GM23338 (cell line): ENCODE data around the gene FCHSD2. TPM values are rescaled to one million over a fixed set of nuclear protein-coding genes. Genes with fewer than 3 reads are reported as not detected.

ENCODE experiments used
- ATAC-seq: fragments of 200-7000 bp; cut with Tn5 transposase; 3 replicates; pipeline ENCODE4 v1.9.1; 2020
- DNase-seq: peaks from one replicate; pipeline ENCODE4 v3.0.0-alpha.2; 2015; ENCODE audit warnings: low spot score
- H2AFZ ChIP-seq: fragments of 200-600 bp; sonication (generic); 2 replicates; pipeline ENCODE4 v1.8.0; 2016; ENCODE audit warnings: antibody characterized with exemption, mild to moderate bottlenecking, moderate library complexity
- H3F3A ChIP-seq: fragments of 200-600 bp; sonication (generic); replicated peaks from 2 replicates; pipeline ENCODE4 v1.8.0; 2017; ENCODE audit warnings: antibody characterized with exemption, mixed run types, low read depth
- H3K27ac ChIP-seq: fragments of 200-600 bp; sonication (generic); 2 replicates; pipeline ENCODE4 v1.6.1; 2016; ENCODE audit warnings: low read depth
- H3K27me3 ChIP-seq: fragments of 200-600 bp; sonication (generic); 2 replicates; pipeline ENCODE4 v1.8.0; 2016; ENCODE audit warnings: mild to moderate bottlenecking, mixed run types, moderate library complexity; ENCODE audit not compliant: insufficient read depth
- H3K36me3 ChIP-seq: fragments of 200-600 bp; sonication (generic); 2 replicates; pipeline ENCODE4 v1.8.0; 2016; ENCODE audit warnings: mild to moderate bottlenecking; ENCODE audit not compliant: insufficient read depth
- H3K4me1 ChIP-seq: fragments of 200-600 bp; sonication (generic); 2 replicates; pipeline ENCODE4 v1.8.0; 2016; ENCODE audit warnings: mild to moderate bottlenecking, moderate library complexity; ENCODE audit not compliant: insufficient read depth
- H3K4me2 ChIP-seq: fragments of 200-600 bp; sonication (generic); 2 replicates; pipeline ENCODE4 v1.7.1; 2017; ENCODE audit warnings: mixed run types
- H3K4me3 ChIP-seq: fragments of 200-600 bp; sonication (generic); 2 replicates; pipeline ENCODE4 v1.6.1; 2016; ENCODE audit warnings: mixed run types
- H3K79me2 ChIP-seq: fragments of 200-600 bp; sonication (generic); replicated peaks from 2 replicates; pipeline ENCODE4 v1.8.0; 2017; ENCODE audit warnings: mild to moderate bottlenecking; ENCODE audit not compliant: insufficient read depth
- H3K9me2 ChIP-seq: fragments of 200-600 bp; sonication (generic); 2 replicates; pipeline ENCODE4 v1.8.0; 2017; ENCODE audit not compliant: insufficient read depth
- H4K20me1 ChIP-seq: fragments of 200-600 bp; sonication (generic); replicated peaks from 2 replicates; pipeline ENCODE4 v1.8.0; 2017; ENCODE audit warnings: mild to moderate bottlenecking; ENCODE audit not compliant: insufficient read depth
- H3K27ac Mint-ChIP-seq: 2 replicates; pipeline ENCODE4 v1.8.0; 2020; ENCODE audit warnings: inconsistent platforms, mild to moderate bottlenecking, moderate library complexity, mixed read lengths
- H3K27me3 Mint-ChIP-seq: 3 replicates; pipeline ENCODE4 v1.8.0; 2022; ENCODE audit warnings: low read depth, mild to moderate bottlenecking, moderate library complexity, mixed read lengths, inconsistent platforms; ENCODE audit not compliant: insufficient read depth, poor library complexity
- H3K36me3 Mint-ChIP-seq: 3 replicates; pipeline ENCODE4 v1.8.0; 2021; ENCODE audit warnings: low read depth, mild to moderate bottlenecking, inconsistent platforms, moderate library complexity, mixed read lengths
- H3K4me1 Mint-ChIP-seq: 3 replicates; pipeline ENCODE4 v1.8.0; 2020; ENCODE audit warnings: mild to moderate bottlenecking, inconsistent platforms, mixed read lengths
- H3K4me3 Mint-ChIP-seq: 3 replicates; pipeline ENCODE4 v1.8.0; 2021; ENCODE audit warnings: moderate library complexity, mild to moderate bottlenecking, inconsistent platforms, mixed read lengths
- H3K9me3 Mint-ChIP-seq: 3 replicates; pipeline ENCODE4 v1.8.0; 2020; ENCODE audit warnings: moderate library complexity, mild to moderate bottlenecking, inconsistent platforms, mixed read lengths
- CREB1 ChIP-seq: fragments of 250-450 bp; sonication (Bioruptor Pico); IDR thresholded peaks from 2 replicates; pipeline ENCODE4 v1.5.0; 2020; ENCODE audit warnings: low read depth, mild to moderate bottlenecking, moderate library complexity
- EZH2phosphoT487 ChIP-seq: fragments of 200-600 bp; sonication (generic); IDR thresholded peaks from one replicate; pipeline ENCODE4 v1.8.1; 2018; ENCODE audit warnings: antibody characterized with exemption; ENCODE audit not compliant: unreplicated experiment
- POLR2AphosphoS5 ChIP-seq: IDR thresholded peaks from 2 replicates; pipeline ENCODE4 v1.6.1; 2016; ENCODE audit warnings: antibody characterized with exemption, low read depth
- REST ChIP-seq: IDR thresholded peaks from one replicate; pipeline ENCODE4 v1.6.1; 2018; ENCODE audit warnings: antibody characterized with exemption; ENCODE audit not compliant: unreplicated experiment
- STAT1 ChIP-seq: IDR thresholded peaks from one replicate; pipeline ENCODE4 v1.6.1; 2016; ENCODE audit warnings: antibody characterized with exemption; ENCODE audit not compliant: unreplicated experiment
- ZNF114 ChIP-seq: fragments of 250-450 bp; sonication (Bioruptor Pico); IDR thresholded peaks from 2 replicates; pipeline ENCODE4 v1.5.0; 2020; ENCODE audit warnings: mild to moderate bottlenecking, moderate library complexity
- ZNF331 ChIP-seq: fragments of 250-450 bp; sonication (Bioruptor Pico); IDR thresholded peaks from 2 replicates; pipeline ENCODE4 v1.5.0; 2020; ENCODE audit warnings: low read depth, mild to moderate bottlenecking, moderate library complexity
- ZNF462 ChIP-seq: fragments of 250-450 bp; sonication (Bioruptor Pico); IDR thresholded peaks from 2 replicates; pipeline ENCODE4 v1.5.0; 2020; ENCODE audit warnings: mild to moderate bottlenecking, moderate library complexity
- polyA plus RNA-seq: library from polyadenylated mRNA; unstranded; fragments of >200 nt; fragmentation: Nextera tagmentation; extraction: Ambion mirVana; gene quantifications from 2 replicates; pipeline ENCODE4 v1.2.1, GENCODE V29; 2016
- total RNA-seq: library from RNA; depleted of rRNA; stranded (reverse); fragments of >200 nt; shearing (Covaris generic); gene quantifications from 2 replicates; pipeline ENCODE4 v1.2.3, GENCODE V29; 2014
- TF ChIP-seq, protein P1 (sequence below): IDR thresholded peaks from 2 replicates; pipeline ENCODE4 v1.6.1; 2016; ENCODE audit warnings: antibody characterized with exemption

The FCHSD2 gene
- total and polyA plus RNA-seq, 2 experiments from 2014 or later, result 3.6 to 5.2 TPM

- TF ChIP-seq CREB1 (CRISPR knock-in tag), result no peak
Measured at GRCh38 chr11:73156686-73157085, 14.6 kb upstream of the FCHSD2 start (continued).

GRCh38 chr11:73156114-73156513, 14.0 kb upstream of the FCHSD2 start:
- no peaks in the 10 kb centered on the region for H3K79me2 ChIP-seq
- 0 out of 2 replicates have a peak, but pooled peaks cover 2% of the 10 kb centered on the region for H3K9me2 ChIP-seq
- Mint-ChIP-seq H3K36me3 (no peaks in the 10 kb centered on the region), H3K27ac (no peak overlapping the region), H3K27me3 (peaks cover 8% of the 10 kb centered on the region), H3K4me3 (no peak overlapping the region), H3K4me1 (peaks cover 15% of the 10 kb centered on the region), H3K9me3 (no peaks in the 10 kb centered on the region)
- H3K4me2 ChIP-seq, result no peak overlapping the region
- H4K20me1 ChIP-seq, result no peaks in the 10 kb centered on the region
- no peak overlapping the region for H2AFZ ChIP-seq
- no peaks in the 10 kb centered on the region for H3K36me3 ChIP-seq
- TF ChIP-seq ZNF114, result no peak
- no peak for TF ChIP-seq EZH2phosphoT487
- TF ChIP-seq, protein P1, sequence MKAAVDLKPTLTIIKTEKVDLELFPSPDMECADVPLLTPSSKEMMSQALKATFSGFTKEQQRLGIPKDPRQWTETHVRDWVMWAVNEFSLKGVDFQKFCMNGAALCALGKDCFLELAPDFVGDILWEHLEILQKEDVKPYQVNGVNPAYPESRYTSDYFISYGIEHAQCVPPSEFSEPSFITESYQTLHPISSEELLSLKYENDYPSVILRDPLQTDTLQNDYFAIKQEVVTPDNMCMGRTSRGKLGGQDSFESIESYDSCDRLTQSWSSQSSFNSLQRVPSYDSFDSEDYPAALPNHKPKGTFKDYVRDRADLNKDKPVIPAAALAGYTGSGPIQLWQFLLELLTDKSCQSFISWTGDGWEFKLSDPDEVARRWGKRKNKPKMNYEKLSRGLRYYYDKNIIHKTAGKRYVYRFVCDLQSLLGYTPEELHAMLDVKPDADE, result no peak
- no peak overlapping the region for H3K27ac ChIP-seq
- ATAC-seq, result no peak
- no peaks in the 10 kb centered on the region for H3K27me3 ChIP-seq
- no peak for DNase-seq
- H3K4me1 ChIP-seq, result peaks cover 8% of the 10 kb centered on the region
- H3K4me3 ChIP-seq, result no peak overlapping the region
- no peaks in the 10 kb centered on the region for H3F3A ChIP-seq

DNA sequence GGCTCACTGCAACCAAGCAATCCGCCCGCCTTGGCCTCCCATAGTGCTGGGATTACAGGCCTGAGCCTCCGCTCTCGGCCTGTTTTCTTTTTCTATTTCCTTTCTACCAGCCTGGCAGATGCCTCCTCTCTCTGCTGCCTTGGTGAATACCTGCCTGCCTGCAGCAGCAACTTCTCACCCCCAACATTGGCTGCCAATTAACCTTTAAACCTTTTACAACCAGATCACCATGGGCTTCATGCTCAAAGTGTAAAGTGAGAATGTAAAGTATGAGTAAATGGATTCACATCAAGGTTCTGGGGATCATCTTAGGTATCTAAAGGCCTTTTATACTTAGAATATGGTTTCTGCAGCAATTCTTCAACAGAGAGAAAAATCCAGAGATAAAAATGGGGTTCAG, 13.0 kb upstream of the FCHSD2 start:
- Histone ChIP-seq H3K27ac (no peak overlapping the region), H4K20me1 (no peaks in the 10 kb centered on the region), H3K27me3 (no peaks in the 10 kb centered on the region), H3K4me3 (no peak overlapping the region), H3K4me2 (no peak overlapping the region), H3K9me2 (no peaks in the 10 kb centered on the region), H2AFZ (no peak overlapping the region), H3K4me1 (peaks cover 8% of the 10 kb centered on the region), H3F3A (no peaks in the 10 kb centered on the region), H3K79me2 (no peaks in the 10 kb centered on the region), H3K36me3 (no peaks in the 10 kb centered on the region)
- Mint-ChIP-seq H3K9me3 (no peaks in the 10 kb centered on the region), H3K27ac (no peak overlapping the region), H3K36me3 (no peaks in the 10 kb centered on the region), H3K4me1 (peaks cover 15% of the 10 kb centered on the region), H3K27me3 (peaks cover 8% of the 10 kb centered on the region), H3K4me3 (no peak overlapping the region)
- no peak for ATAC-seq
- DNase-seq, result no peak
- TF ChIP-seq STAT1, result no peak
- TF ChIP-seq ZNF331 (CRISPR knock-in tag), result no peak
- no peak for TF ChIP-seq ZNF462 (CRISPR knock-in tag)
- TF ChIP-seq, protein P1, result no peak
- TF ChIP-seq REST, result no peak
- no peak for TF ChIP-seq POLR2AphosphoS5
- TF ChIP-seq CREB1 (CRISPR knock-in tag), result no peak
